Measurements from ENCODE around the gene TMEM151B. TPM values are rescaled to one million over a fixed set of nuclear protein-coding genes. Genes with fewer than 3 reads are reported as not detected.

The TMEM151B gene
- polyA plus RNA-seq, 2 of the 4 experiments (the other 2 are of a cell fraction) = 0.01 TPM; not detected in 1

DNA sequence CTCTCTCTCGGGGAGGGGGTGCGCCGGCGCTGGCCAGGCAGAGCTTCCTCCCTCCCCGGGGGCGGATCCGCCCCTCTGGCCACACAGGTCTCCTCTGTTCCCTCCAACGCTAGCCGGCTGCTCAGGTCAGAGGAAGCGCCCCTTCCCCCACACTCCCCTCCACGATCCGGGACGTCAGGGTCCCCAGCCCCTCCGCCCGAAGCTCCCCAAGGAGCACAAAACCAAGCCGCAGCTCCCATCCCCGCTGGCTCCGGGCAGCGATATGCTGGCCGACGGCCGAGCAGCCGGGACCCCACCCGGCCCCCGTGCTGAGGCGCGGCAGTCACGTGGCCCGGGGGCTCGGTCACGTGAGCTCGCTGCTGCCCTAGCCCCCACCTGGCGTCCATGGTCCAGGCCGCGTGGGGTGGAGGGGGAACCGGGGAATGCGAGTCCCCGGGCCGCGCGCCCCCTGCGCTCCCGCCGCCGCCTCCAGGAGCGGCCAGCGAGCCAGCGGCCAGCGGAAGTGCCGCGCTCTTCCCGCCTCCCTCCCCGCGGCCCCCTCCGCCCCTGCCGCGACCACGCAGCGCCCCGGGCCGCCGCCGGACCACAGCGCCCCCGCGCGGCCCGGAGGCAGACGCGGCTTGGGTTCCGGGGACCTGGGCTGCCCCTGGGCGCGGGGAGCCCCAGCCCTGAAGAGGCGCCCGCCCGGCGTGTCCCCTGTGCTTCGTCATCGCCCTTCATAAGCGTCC is 13.1 kb upstream of the TMEM151B start, which contains the start of gene SLC35B2:
Gene SLC35B2 (minus strand): TSS at position 504 of the 728 bp plus-strand sequence. CDS start 118 bp downstream, at position 386.
- Histone ChIP-seq H3K9me3 (no peaks in the 10 kb centered on the region), H3K4me1 (peaks cover 26% of the 10 kb centered on the region), H3K4me3 (peak within 1 kb of the TSS; percentile 96), H3K4me2 (peak within 1 kb of the TSS; percentile 88), H3K27ac (peak within 1 kb of the TSS; percentile 93 to 99)
- DNase-seq (ENCODE audit: low read depth in 1 of 2, low spot score in 1 of 2) = peak; percentile 48 to 55
- ChIA-PET POLR2A (interaction anchor here (1.2 to 1.7 kb wide), 2 partner anchors 10 to 161 kb away, joined by 4 to 38 read pairs; partner anchors contain the start of gene HSP90AB1), CTCF (interaction anchor here (0.6 to 3.7 kb wide), 14 partner anchors 10 to 161 kb away, joined by 3 to 29 read pairs (median 4); partner anchors contain the start of genes HSP90AB1 and MYMX)
- 0% methylated on average over 8 of the region's 80 CpGs for WGBS (ENCODE audit: missing lambda C conversion rate)
- no peak for FAIRE-seq
- ATAC-seq = peak; percentile 48 to 54
- TF ChIP-seq MAFK (IDR thresholded peaks at IDR 0.05; ENCODE audit: partially characterized antibody) = no peak
- peak; percentile 67; the same call in 1 of the 3 replicates for TF ChIP-seq BCL3 (IDR thresholded peaks at IDR 0.05)
- no peak for TF ChIP-seq FOXS1 (CRISPR knock-in tag; IDR thresholded peaks at IDR 0.05)
- TF ChIP-seq, protein P1, sequence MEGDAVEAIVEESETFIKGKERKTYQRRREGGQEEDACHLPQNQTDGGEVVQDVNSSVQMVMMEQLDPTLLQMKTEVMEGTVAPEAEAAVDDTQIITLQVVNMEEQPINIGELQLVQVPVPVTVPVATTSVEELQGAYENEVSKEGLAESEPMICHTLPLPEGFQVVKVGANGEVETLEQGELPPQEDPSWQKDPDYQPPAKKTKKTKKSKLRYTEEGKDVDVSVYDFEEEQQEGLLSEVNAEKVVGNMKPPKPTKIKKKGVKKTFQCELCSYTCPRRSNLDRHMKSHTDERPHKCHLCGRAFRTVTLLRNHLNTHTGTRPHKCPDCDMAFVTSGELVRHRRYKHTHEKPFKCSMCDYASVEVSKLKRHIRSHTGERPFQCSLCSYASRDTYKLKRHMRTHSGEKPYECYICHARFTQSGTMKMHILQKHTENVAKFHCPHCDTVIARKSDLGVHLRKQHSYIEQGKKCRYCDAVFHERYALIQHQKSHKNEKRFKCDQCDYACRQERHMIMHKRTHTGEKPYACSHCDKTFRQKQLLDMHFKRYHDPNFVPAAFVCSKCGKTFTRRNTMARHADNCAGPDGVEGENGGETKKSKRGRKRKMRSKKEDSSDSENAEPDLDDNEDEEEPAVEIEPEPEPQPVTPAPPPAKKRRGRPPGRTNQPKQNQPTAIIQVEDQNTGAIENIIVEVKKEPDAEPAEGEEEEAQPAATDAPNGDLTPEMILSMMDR (IDR thresholded peaks at IDR 0.05) = peak; percentile 80
- TF ChIP-seq ESRRA (IDR thresholded peaks at IDR 0.05; ENCODE audit: borderline replicate concordance, low read length) = 0 out of 2 replicates have a peak, but pooled peaks have one; percentile 64
- no peak for TF ChIP-seq EHF (CRISPR knock-in tag; IDR thresholded peaks at IDR 0.05)
- TF ChIP-seq BHLHE40 (IDR thresholded peaks at IDR 0.05; ENCODE audit: low read depth, low read length) = no peak
- TF ChIP-seq RNF2 (IDR thresholded peaks at IDR 0.05; ENCODE audit: borderline replicate concordance, low read depth) = no peak
- no peak for TF ChIP-seq FOSB (CRISPR knock-in tag; IDR thresholded peaks at IDR 0.05)
- no peak for TF ChIP-seq HEYL (CRISPR knock-in tag; IDR thresholded peaks at IDR 0.05)
- peak; percentile 42 for TF ChIP-seq SMC3 (IDR thresholded peaks at IDR 0.05)
- TF ChIP-seq HDAC2 (IDR thresholded peaks at IDR 0.05) = no peak
- no peak; the same call in 1 of the 2 replicates for TF ChIP-seq PBX3 (IDR thresholded peaks at IDR 0.05)
- no peak for TF ChIP-seq ZFP36 (IDR thresholded peaks at IDR 0.05; ENCODE audit: borderline replicate concordance, partially characterized antibody)
- TF ChIP-seq RAD21 (conservative IDR thresholded peaks at IDR 0.05 in 1 of 2, IDR thresholded peaks at IDR 0.05 in 1 of 2) = no peak
- no peak for TF ChIP-seq RCOR1 (IDR thresholded peaks at IDR 0.05; ENCODE audit: low read depth, low read length)
- TF ChIP-seq, protein P2, sequence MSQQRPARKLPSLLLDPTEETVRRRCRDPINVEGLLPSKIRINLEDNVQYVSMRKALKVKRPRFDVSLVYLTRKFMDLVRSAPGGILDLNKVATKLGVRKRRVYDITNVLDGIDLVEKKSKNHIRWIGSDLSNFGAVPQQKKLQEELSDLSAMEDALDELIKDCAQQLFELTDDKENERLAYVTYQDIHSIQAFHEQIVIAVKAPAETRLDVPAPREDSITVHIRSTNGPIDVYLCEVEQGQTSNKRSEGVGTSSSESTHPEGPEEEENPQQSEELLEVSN (IDR thresholded peaks at IDR 0.05; ENCODE audit: borderline replicate concordance, low read depth) = no peak
- TF ChIP-seq ZC3H11A (IDR thresholded peaks at IDR 0.05) = no peak
- no peak for TF ChIP-seq TP53 (CRISPR knock-in tag; IDR thresholded peaks at IDR 0.05)
- TF ChIP-seq MYC (IDR thresholded peaks at IDR 0.05; ENCODE audit: borderline replicate concordance, low read length) = no peak; the same call in 1 of the 2 replicates
- peak; percentile 98 for TF ChIP-seq USF2 (IDR thresholded peaks at IDR 0.05)
- TF ChIP-seq JUN (IDR thresholded peaks at IDR 0.05) = peak in 1 of 2 experiments; percentile 78; a peak in 2 of 5 replicates
- TF ChIP-seq POLR2A (IDR thresholded peaks at IDR 0.05; ENCODE audit: low read length) = peak; percentile 51
- no peak for TF ChIP-seq CEBPB (IDR thresholded peaks at IDR 0.05)
- TF ChIP-seq JUNB (IDR thresholded peaks at IDR 0.05) = no peak
- peak; percentile 72 for TF ChIP-seq MAX (IDR thresholded peaks at IDR 0.05)
- no peak for TF ChIP-seq ZSCAN20 (CRISPR knock-in tag; IDR thresholded peaks at IDR 0.05)
- peak; percentile 46; the same call in 1 of the 2 replicates for TF ChIP-seq KDM5A (IDR thresholded peaks at IDR 0.05)
- peak; percentile 59 for TF ChIP-seq PHF8 (IDR thresholded peaks at IDR 0.05; ENCODE audit: borderline replicate concordance, low read depth)
- no peak for TF ChIP-seq SREBF2 (IDR thresholded peaks at IDR 0.05)
- no peak for TF ChIP-seq KDM1A (IDR thresholded peaks at IDR 0.05; ENCODE audit: low read depth)
- no peak for TF ChIP-seq MAZ (IDR thresholded peaks at IDR 0.05; ENCODE audit: borderline replicate concordance, low read depth, low read length)
- no peak for TF ChIP-seq CHD4 (IDR thresholded peaks at IDR 0.05; ENCODE audit: borderline replicate concordance)
- peak; percentile 89 for TF ChIP-seq NPAS2 (CRISPR knock-in tag; IDR thresholded peaks at IDR 0.05; ENCODE audit: borderline replicate concordance)
